Endothelial cell of umbilical vein (primary cell): Measurements from ENCODE around the gene PRXL2C. TPM values are rescaled to one million over a fixed set of nuclear protein-coding genes. Genes with fewer than 3 reads are reported as not detected.

ENCODE experiments used
- BruUV-seq: library from RNA; stranded (reverse); fragments of 400-500 nt; replicated peaks from 2 replicates; lab custom pipeline; 2021; lab: Mats Ljungman, UMichigan
- CTCF ChIA-PET: fragments of 300-600, 350-600 bp; sonication (Branson Sonifier 250); formaldehyde crosslinking; loops from one replicate; lab custom pipeline; 2021; ENCODE audit warnings: antibody characterized with exemption, inconsistent platforms; lab: Charles Lee
- POLR2A ChIA-PET: fragments of 300-600, 350-600 bp; sonication (Branson Sonifier 250); formaldehyde crosslinking; loops from one replicate; lab custom pipeline; 2021; ENCODE audit warnings: antibody characterized with exemption, inconsistent platforms; lab: Charles Lee
- DNase-seq: peaks from one replicate; pipeline ENCODE4 v3.0.0-alpha.2; 2011; ENCODE audit warnings: low read depth, low spot score
- FAIRE-seq: peaks from 2 replicates; lab custom pipeline; 2011; peaks lifted over from hg19 to GRCh38; lab: Jason Lieb, UNC
- H2AFZ ChIP-seq: 2 replicates; pipeline ENCODE4 v1.6.0; 2012; ENCODE audit warnings: low read depth, low read length, control low read depth, inconsistent platforms
- H3K27ac ChIP-seq: 2 replicates; pipeline ENCODE4 v1.5.1; 2011; ENCODE audit warnings: low read depth, mild to moderate bottlenecking, control low read depth, low read length, moderate library complexity; ENCODE audit not compliant: insufficient read depth
- H3K27me3 ChIP-seq, 2 experiments: 2 replicates each; pipeline versions ENCODE4 v1.6.0 to v1.6.1; 2011; ENCODE audit warnings: low read length in 2 of 2, mixed read lengths in 1 of 2; ENCODE audit not compliant: control insufficient read depth in 2 of 2, insufficient read depth in 2 of 2
- H3K36me3 ChIP-seq, 2 experiments: 2 replicates in 1 of 2; 3 replicates in 1 of 2; pipeline ENCODE4 v1.5.1; 2011; ENCODE audit warnings: low read length in 2 of 2, mild to moderate bottlenecking in 1 of 2, moderate library complexity in 1 of 2; ENCODE audit not compliant: control insufficient read depth in 2 of 2, insufficient read depth in 2 of 2; ENCODE audit errors: extremely low read depth in 1 of 2
- H3K4me1 ChIP-seq: 3 replicates; pipeline ENCODE4 v1.5.1; 2011; ENCODE audit warnings: mild to moderate bottlenecking, low read length; ENCODE audit not compliant: control insufficient read depth, insufficient read depth; ENCODE audit errors: extremely low read depth
- H3K4me2 ChIP-seq: 2 replicates; pipeline ENCODE4 v1.6.1; 2011; ENCODE audit warnings: low read length, control low read depth, mixed read lengths; ENCODE audit not compliant: insufficient read depth
- H3K4me3 ChIP-seq, 3 experiments: fragments of 200-600 bp in 1 of 3; sonication (generic), shearing (Covaris generic) in 1 of 3; replicated peaks in 1 of 3; 2 replicates each; pipeline ENCODE4 v1.5.1; 2011 to 2016; ENCODE audit warnings: control low read depth in 3 of 3, low read length in 3 of 3, mild to moderate bottlenecking in 2 of 3, inconsistent platforms in 1 of 3, low read depth in 1 of 3, moderate library complexity in 1 of 3; ENCODE audit not compliant: insufficient read depth in 1 of 3
- H3K79me2 ChIP-seq: 2 replicates; pipeline ENCODE4 v1.6.0; 2012; ENCODE audit warnings: low read length, inconsistent platforms; ENCODE audit not compliant: control insufficient read depth, insufficient read depth
- H3K9ac ChIP-seq: replicated peaks from 2 replicates; pipeline ENCODE3; 2011; ENCODE audit warnings: low read length, control low read depth; ENCODE audit not compliant: insufficient read depth; ENCODE audit errors: extremely low read depth
- H3K9me1 ChIP-seq: replicated peaks from 3 replicates; pipeline ENCODE4 v1.6.0; 2011; ENCODE audit warnings: mild to moderate bottlenecking, low read length; ENCODE audit not compliant: control insufficient read depth, insufficient read depth; ENCODE audit errors: extremely low read depth
- H3K9me3 ChIP-seq: replicated peaks from 2 replicates; pipeline ENCODE4 v1.5.1; 2012; ENCODE audit warnings: low read length, inconsistent platforms; ENCODE audit not compliant: control insufficient read depth, insufficient read depth
- H4K20me1 ChIP-seq: replicated peaks from 2 replicates; pipeline ENCODE3; 2011; ENCODE audit warnings: mild to moderate bottlenecking, low read length; ENCODE audit not compliant: control insufficient read depth, insufficient read depth; ENCODE audit errors: extremely low read depth
- CTCF ChIP-seq, 2 donors: IDR thresholded peaks; 1 replicate in 1 of 2; 2 replicates in 1 of 2; pipeline ENCODE4 v1.5.1; 2011; ENCODE audit warnings: low read length in 2 of 2, mild to moderate bottlenecking in 2 of 2, moderate library complexity in 2 of 2, control low read depth in 1 of 2, inconsistent platforms in 1 of 2, low read depth in 1 of 2; ENCODE audit not compliant: insufficient read depth in 1 of 2; ENCODE audit errors: extremely low read depth in 1 of 2
- EZH2 ChIP-seq: IDR thresholded peaks from 2 replicates; pipeline ENCODE4 v1.6.1; 2012; ENCODE audit warnings: borderline replicate concordance, low read depth, mild to moderate bottlenecking, moderate library complexity, low read length, inconsistent platforms; ENCODE audit not compliant: severe bottlenecking
- FOS ChIP-seq: IDR thresholded peaks from 2 replicates; pipeline ENCODE4 v1.6.1; 2011; ENCODE audit warnings: mild to moderate bottlenecking, low read length, moderate library complexity, borderline replicate concordance; ENCODE audit not compliant: insufficient read depth
- GATA2 ChIP-seq: IDR thresholded peaks from 2 replicates; pipeline ENCODE4 v1.7.0; 2011; ENCODE audit warnings: low read depth, mild to moderate bottlenecking, moderate library complexity, mixed read lengths, low read length; ENCODE audit not compliant: insufficient read length, insufficient read depth
- JUN ChIP-seq: IDR thresholded peaks from 2 replicates; pipeline ENCODE4 v1.6.1; 2011; ENCODE audit warnings: borderline replicate concordance, low read depth; ENCODE audit not compliant: insufficient read length, insufficient read depth
- MAX ChIP-seq: IDR thresholded peaks from 2 replicates; pipeline ENCODE4 v1.6.1; 2011; ENCODE audit not compliant: insufficient read depth, insufficient read length
- MYC ChIP-seq: IDR thresholded peaks from one replicate; pipeline ENCODE4 v1.6.1; 2011; ENCODE audit warnings: mild to moderate bottlenecking, low read depth, low read length
- POLR2A ChIP-seq: IDR thresholded peaks from 2 replicates; pipeline ENCODE4 v1.6.1; 2012; ENCODE audit warnings: low read depth, mild to moderate bottlenecking, control low read depth, low read length
- POLR2AphosphoS5 ChIP-seq: IDR thresholded peaks from 2 replicates; pipeline ENCODE4 v1.6.1; 2012; ENCODE audit warnings: low read depth, mild to moderate bottlenecking, control low read depth, low read length, moderate library complexity; ENCODE audit not compliant: insufficient read depth
- dilution Hi-C: fragments of 300-500 bp; cut with MboI; formaldehyde crosslinking; loops from one replicate; pipeline ENCODE4 v1.15.0; 2019; ENCODE audit warnings: low sequenced_read_pairs; ENCODE audit not compliant: extremely low pct_ligation_motif_present
- intact Hi-C: fragments of 100-400 bp; cut with micrococcal nuclease; formaldehyde crosslinking; loops from one replicate; pipeline ENCODE4 v1.10.0; 2022
- polyA plus RNA-seq, 4 experiments: library from polyadenylated mRNA; depleted of rRNA in 3 of 4; stranded (reverse) in 3 of 4; unstranded in 1 of 4; fragments of >200 nt; gene quantifications; 2 replicates each; pipeline versions ENCODE4 v1.2.1 to v1.2.3, GENCODE V29; 2011 to 2012; ENCODE audit warnings: missing spikeins in 1 of 4
- total RNA-seq: library from RNA; stranded (reverse); gene quantifications from 2 replicates; pipeline ENCODE4 v1.2.3, GENCODE V29; 2021

The PRXL2C gene
- total and polyA plus RNA-seq, 2 donors (not counting 3 experiments of a cell fraction or from before 2014, with no cell fraction given), result 5.4 to 14.7 TPM

- Histone ChIP-seq H3K4me1 (peaks cover 4% of the 10 kb centered on the region), H3K4me3 (no peak overlapping the region), H3K9ac (no peak overlapping the region), H3K27ac (no peak overlapping the region), H3K9me3 (no peaks in the 10 kb centered on the region), H4K20me1 (no peaks in the 10 kb centered on the region), H3K9me1 (no peaks in the 10 kb centered on the region), H2AFZ (no peak overlapping the region), H3K79me2 (no peaks in the 10 kb centered on the region), H3K4me2 (no peak overlapping the region), H3K27me3 (peaks cover 15 to 25% of the 10 kb centered on the region in 2 experiments), H3K36me3 (no peaks in the 10 kb centered on the region)
- DNase-seq (no peak), FAIRE-seq (no peak)
- POLR2A ChIA-PET, result no interaction called here
- no TSS peak for BruUV-seq
- intact Hi-C loops, result no loop called here
- CTCF ChIA-PET, result no interaction called here
- no peak for TF ChIP-seq POLR2AphosphoS5
- TF ChIP-seq POLR2A, result no peak
- no peak for TF ChIP-seq JUN
- TF ChIP-seq EZH2, result no peak
- TF ChIP-seq MYC, result no peak
- no peak for TF ChIP-seq GATA2
- no peak for TF ChIP-seq MAX
- no peak for TF ChIP-seq FOS
- no peak for TF ChIP-seq CTCF (IDR thresholded peaks at IDR 0.05; ENCODE audit: extremely low read depth in 1 of 2, insufficient read depth in 1 of 2, low read depth in 1 of 2, low read length in 2 of 2)
- dilution Hi-C loops, result no loop called here
Observed at GRCh38 chr9:96616817-96617438, 38.2 kb downstream of the PRXL2C start.
